ENCODE data around the gene CBX6. TPM values are rescaled to one million over a fixed set of nuclear protein-coding genes. Genes with fewer than 3 reads are reported as not detected.

Gene CBX6
- total RNA-seq, 1 experiment from 2014 or later = 18.9 TPM

GRCh38 chr22:38823076-38823475 lies 48.9 kb downstream of the CBX6 start:
- Histone ChIP-seq H3K9me3 (no peaks in the 10 kb centered on the region), H3K36me3 (no peaks in the 10 kb centered on the region), H3K27me3 (peaks cover 9% of the 10 kb centered on the region; the same call in 1 of the 2 replicates), H3K4me3 (no peak overlapping the region)
- no peak for DNase-seq

GRCh38 chr22:38820020-38820419 lies 52.0 kb downstream of the CBX6 start:
- no peaks in the 10 kb centered on the region for H3K9me3 ChIP-seq
- no peak for DNase-seq
- no peaks in the 10 kb centered on the region for H3K36me3 ChIP-seq
- no peak overlapping the region for H3K4me3 ChIP-seq
- peaks cover 11% of the 10 kb centered on the region; the same call in 1 of the 2 replicates for H3K27me3 ChIP-seq

GRCh38 chr22:38819387-38819940 lies 52.6 kb downstream of the CBX6 start:
- no peaks in the 10 kb centered on the region for H3K36me3 ChIP-seq
- no peak for DNase-seq
- no peak overlapping the region for H3K4me3 ChIP-seq
- peaks cover 15% of the 10 kb centered on the region; the same call in 1 of the 2 replicates for H3K27me3 ChIP-seq
- H3K9me3 ChIP-seq = no peaks in the 10 kb centered on the region

GRCh38 chr22:38817196-38817595 lies 54.8 kb downstream of the CBX6 start:
- H3K4me3 ChIP-seq = no peak overlapping the region
- DNase-seq = no peak
- H3K36me3 ChIP-seq = no peaks in the 10 kb centered on the region
- H3K9me3 ChIP-seq = no peaks in the 10 kb centered on the region
- peaks cover 18% of the 10 kb centered on the region; the same call in 1 of the 2 replicates for H3K27me3 ChIP-seq

- Histone ChIP-seq H3K9me3 (no peaks in the 10 kb centered on the region), H3K4me3 (no peak overlapping the region), H3K36me3 (no peaks in the 10 kb centered on the region), H3K27me3 (peaks cover 18% of the 10 kb centered on the region; the same call in 1 of the 2 replicates)
- no peak for DNase-seq
Measured at GRCh38 chr22:38815842-38816241, 56.2 kb downstream of the CBX6 start.

Other genes with a start within 250 kb of the CBX6 start
- 0.33 TPM in 1 of 2 replicates, not detected in the other for gene FAM227A, start 215.8 kb downstream of the CBX6 start, total RNA-seq (2014; rRNA removed; shearing (Covaris generic); ENCODE audit: low replicate concordance)
- 29.5 and 33.8 TPM in 2 replicates for gene CBY1, start 215.6 kb downstream of the CBX6 start, total RNA-seq (2014; rRNA removed; shearing (Covaris generic); ENCODE audit: low replicate concordance)
- 110 and 257 TPM in 2 replicates for gene TOMM22, start 190.3 kb downstream of the CBX6 start, total RNA-seq (2014; rRNA removed; shearing (Covaris generic); ENCODE audit: low replicate concordance)
- 47.5 and 113 TPM in 2 replicates for gene JOSD1, start 171.3 kb downstream of the CBX6 start, total RNA-seq (2014; rRNA removed; shearing (Covaris generic); ENCODE audit: low replicate concordance)
- gene GTPBP1, start 166.3 kb downstream of the CBX6 start, total RNA-seq (2014; rRNA removed; shearing (Covaris generic); ENCODE audit: low replicate concordance) = 19.4 and 22.0 TPM in 2 replicates
- 126 and 182 TPM in 2 replicates for gene SUN2, start 116.2 kb downstream of the CBX6 start, total RNA-seq (2014; rRNA removed; shearing (Covaris generic); ENCODE audit: low replicate concordance)
- gene DNAL4, start 78.1 kb downstream of the CBX6 start, total RNA-seq (2014; rRNA removed; shearing (Covaris generic); ENCODE audit: low replicate concordance) = 11.3 and 18.8 TPM in 2 replicates
- 0.76 and 1.8 TPM in 2 replicates for gene NPTXR, start 28.2 kb downstream of the CBX6 start, total RNA-seq (2014; rRNA removed; shearing (Covaris generic); ENCODE audit: low replicate concordance)
- gene APOBEC3A, start 85.4 kb upstream of the CBX6 start, total RNA-seq (2014; rRNA removed; shearing (Covaris generic); ENCODE audit: low replicate concordance) = not detected in 2 replicates
- gene APOBEC3B, start 110.1 kb upstream of the CBX6 start, total RNA-seq (2014; rRNA removed; shearing (Covaris generic); ENCODE audit: low replicate concordance) = 3.6 and 4.5 TPM in 2 replicates
- gene APOBEC3C, start 142.0 kb upstream of the CBX6 start, total RNA-seq (2014; rRNA removed; shearing (Covaris generic); ENCODE audit: low replicate concordance) = 2.0 and 2.1 TPM in 2 replicates
- not detected in 2 replicates for gene APOBEC3D, start 148.9 kb upstream of the CBX6 start, total RNA-seq (2014; rRNA removed; shearing (Covaris generic); ENCODE audit: low replicate concordance)
- 0.20 TPM in 1 of 2 replicates, not detected in the other for gene APOBEC3F, start 168.6 kb upstream of the CBX6 start, total RNA-seq (2014; rRNA removed; shearing (Covaris generic); ENCODE audit: low replicate concordance)
- 0.76 TPM in 1 of 2 replicates, not detected in the other for gene APOBEC3G, start 205.1 kb upstream of the CBX6 start, total RNA-seq (2014; rRNA removed; shearing (Covaris generic); ENCODE audit: low replicate concordance)
- not detected in 2 replicates for gene APOBEC3H, start 225.0 kb upstream of the CBX6 start, total RNA-seq (2014; rRNA removed; shearing (Covaris generic); ENCODE audit: low replicate concordance)